D721Med (cell line): Measurements from ENCODE around the gene CNOT4.

Experiments used
- DNase-seq: peaks from one replicate; pipeline ENCODE4 v3.0.0; 2011; ENCODE audit warnings: low spot score; ENCODE audit not compliant: insufficient read length
- FAIRE-seq: peaks from 2 replicates; lab custom pipeline; 2011; peaks lifted over from hg19 to GRCh38; lab: Jason Lieb, UNC
- TF ChIP-seq, protein P1 (sequence below): IDR thresholded peaks from 2 replicates; pipeline ENCODE4 v1.5.1; 2012; ENCODE audit warnings: mild to moderate bottlenecking, control low read depth; ENCODE audit not compliant: insufficient read depth; ENCODE audit errors: missing control alignments

The CNOT4 gene

GRCh38 chr7:135334830-135335543 lies 174.9 kb downstream of the CNOT4 start:
- FAIRE-seq (no peak), DNase-seq (no peak)
- TF ChIP-seq, protein P1, sequence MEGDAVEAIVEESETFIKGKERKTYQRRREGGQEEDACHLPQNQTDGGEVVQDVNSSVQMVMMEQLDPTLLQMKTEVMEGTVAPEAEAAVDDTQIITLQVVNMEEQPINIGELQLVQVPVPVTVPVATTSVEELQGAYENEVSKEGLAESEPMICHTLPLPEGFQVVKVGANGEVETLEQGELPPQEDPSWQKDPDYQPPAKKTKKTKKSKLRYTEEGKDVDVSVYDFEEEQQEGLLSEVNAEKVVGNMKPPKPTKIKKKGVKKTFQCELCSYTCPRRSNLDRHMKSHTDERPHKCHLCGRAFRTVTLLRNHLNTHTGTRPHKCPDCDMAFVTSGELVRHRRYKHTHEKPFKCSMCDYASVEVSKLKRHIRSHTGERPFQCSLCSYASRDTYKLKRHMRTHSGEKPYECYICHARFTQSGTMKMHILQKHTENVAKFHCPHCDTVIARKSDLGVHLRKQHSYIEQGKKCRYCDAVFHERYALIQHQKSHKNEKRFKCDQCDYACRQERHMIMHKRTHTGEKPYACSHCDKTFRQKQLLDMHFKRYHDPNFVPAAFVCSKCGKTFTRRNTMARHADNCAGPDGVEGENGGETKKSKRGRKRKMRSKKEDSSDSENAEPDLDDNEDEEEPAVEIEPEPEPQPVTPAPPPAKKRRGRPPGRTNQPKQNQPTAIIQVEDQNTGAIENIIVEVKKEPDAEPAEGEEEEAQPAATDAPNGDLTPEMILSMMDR = no peak

- no peak for DNase-seq
- no peak for FAIRE-seq
- TF ChIP-seq, protein P1 = no peak
Measured at GRCh38 chr7:135333946-135334345, 176.0 kb downstream of the CNOT4 start.

DNA sequence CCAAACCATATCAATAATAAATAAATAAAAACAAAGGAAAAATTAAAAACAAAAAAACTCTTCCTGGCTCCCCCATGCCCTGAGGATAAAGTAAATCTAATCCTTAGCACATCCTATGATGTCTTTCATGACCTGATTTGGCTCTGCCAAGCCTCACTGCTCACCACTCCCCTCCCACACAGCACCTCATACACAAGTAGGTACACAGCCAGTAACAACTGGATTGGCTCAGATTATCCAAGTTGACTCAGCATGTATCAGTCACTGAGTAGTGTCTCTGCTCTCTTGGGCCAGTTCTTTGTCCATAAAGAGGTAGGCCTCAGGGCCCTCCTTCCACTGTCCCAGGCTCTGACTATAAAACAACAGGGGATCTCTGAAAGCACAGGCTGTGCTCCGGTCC lies 176.7 kb downstream of the CNOT4 start:
- TF ChIP-seq, protein P1 = no peak
- DNase-seq = no peak
- FAIRE-seq = no peak

DNA sequence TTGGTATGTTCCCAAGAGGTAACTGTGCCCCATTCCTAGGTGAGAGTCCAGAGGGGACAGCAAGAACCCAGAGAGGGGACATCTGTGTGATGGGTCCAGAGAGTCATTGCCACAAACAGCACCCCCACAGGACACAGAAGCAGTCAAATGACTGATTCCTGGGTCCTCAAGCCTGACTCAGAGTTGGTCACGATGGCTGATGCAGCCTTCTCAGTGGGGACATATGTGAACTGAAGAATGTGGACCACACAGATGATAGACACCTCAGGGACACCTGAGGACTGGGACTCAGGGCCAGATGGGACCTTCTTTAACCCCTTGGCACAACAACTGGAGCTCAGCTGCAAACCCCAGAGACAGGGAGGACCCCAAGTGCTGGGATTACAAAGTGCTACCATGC lies 179.8 kb downstream of the CNOT4 start:
- TF ChIP-seq, protein P1 = no peak
- no peak for FAIRE-seq
- DNase-seq = no peak

DNA sequence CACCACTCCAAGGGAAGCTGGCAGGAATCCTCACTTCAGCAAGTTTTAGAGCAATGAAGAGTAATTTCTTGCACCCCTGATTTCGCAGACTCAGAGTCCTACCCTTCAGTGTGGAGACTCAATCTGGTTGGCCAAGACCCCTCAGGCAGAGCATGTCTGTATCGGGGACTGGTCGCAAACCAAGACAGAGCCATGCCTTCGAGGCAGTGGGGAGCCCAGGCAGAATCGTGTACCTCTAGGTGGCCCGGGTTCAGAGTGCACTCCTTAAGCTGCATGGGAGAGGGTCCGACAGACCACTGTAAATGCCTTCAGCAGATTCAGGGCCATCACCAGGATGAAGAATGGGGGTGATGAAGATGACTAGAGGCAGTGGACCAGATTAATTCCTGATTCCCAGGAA lies 181.4 kb downstream of the CNOT4 start:
- DNase-seq (no peak), FAIRE-seq (no peak)
- TF ChIP-seq, protein P1 = no peak

DNA sequence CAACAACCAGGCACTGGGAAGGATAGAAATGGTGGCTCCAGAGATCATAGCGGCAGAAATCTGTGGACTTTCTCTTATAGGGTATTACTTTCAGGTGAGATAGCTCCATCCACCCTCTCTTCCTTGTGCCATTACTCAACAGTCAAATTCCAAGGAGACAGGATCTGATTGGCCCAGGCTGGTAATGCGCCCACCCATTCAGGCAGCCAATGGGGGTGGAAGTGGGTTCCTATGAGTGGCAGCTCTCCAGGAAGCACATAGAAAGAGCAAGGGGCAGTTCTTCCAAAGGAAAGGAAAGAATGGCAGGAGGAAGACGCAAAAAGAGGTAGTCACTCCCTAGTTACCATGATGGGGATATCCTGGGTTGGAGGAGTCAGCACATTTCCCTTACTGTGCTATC lies 181.8 kb downstream of the CNOT4 start:
- TF ChIP-seq, protein P1 = no peak
- FAIRE-seq (no peak), DNase-seq (no peak)

DNA sequence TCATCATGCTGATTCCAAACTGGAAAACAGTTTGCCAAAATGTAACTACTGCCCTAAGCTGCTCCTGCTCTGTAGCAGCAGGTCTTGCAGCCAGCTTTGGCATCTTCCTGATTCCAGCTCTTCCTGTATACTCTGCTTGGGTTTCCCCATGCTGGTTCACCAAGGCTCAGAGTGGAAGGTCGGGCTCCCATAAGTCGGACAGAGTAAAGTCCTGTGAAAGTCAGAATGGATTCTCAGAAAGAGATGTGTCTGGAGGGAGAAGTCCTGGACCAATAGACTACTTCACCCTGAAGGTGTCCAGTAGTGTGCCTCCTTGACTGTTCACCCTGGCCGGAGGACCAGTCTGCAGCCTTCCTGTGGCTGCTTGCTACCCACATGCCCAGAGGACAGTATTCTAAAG lies 182.4 kb downstream of the CNOT4 start:
- no peak for FAIRE-seq
- TF ChIP-seq, protein P1 = no peak
- no peak for DNase-seq
